Stimulated activated CD4-positive, alpha-beta T cell treated with anti-CD3 and anti-CD28 coated beads, Interleukin-4, amount 100 ng/mL, for 24 hours (primary cell): ENCODE data around the gene KRTAP6-1.

Source experiments
- DNase-seq: peaks from one replicate; pipeline ENCODE4 v3.0.0-alpha.2; 2020

Gene KRTAP6-1

DNA sequence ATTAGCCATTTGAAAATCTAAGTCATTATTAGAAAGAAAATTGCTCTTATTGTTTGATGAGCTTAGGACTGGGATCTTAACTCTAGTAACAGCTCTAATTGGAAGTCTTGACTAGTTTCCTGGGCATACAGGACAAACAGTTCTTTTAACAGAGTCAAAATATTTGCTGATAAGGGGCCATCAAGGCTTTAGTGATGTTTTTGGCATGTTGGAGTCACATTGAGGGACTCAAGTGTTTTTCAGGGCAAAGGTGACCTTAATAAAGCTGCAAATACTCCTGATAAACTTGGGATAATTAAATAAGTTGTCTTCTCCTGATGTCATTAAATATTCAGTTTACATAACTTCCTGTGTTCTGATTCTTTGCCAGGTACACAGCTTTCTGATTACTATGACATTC lies 46.1 kb downstream of the KRTAP6-1 start:
- DNase-seq: no peak

DNA sequence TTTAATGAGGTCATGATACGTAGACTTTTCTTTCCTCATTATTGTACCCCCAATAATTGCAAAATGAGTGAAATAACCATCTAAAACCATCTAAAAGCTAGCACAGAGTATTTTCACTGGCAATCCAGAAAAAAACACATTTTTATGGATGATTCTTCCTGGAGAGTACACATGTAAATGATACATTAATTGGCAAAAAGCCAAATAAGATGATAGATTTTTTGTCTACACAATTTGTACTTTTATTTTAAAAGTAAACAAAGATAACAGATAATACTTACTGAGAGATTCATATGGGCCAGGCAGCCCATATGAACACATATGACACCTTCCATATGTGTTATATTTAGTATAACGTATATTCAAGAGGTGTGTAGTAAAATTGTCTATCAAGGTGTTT lies 50.1 kb downstream of the KRTAP6-1 start:
- no peak for DNase-seq
